Neural cell (in vitro differentiated cells): Measurements from ENCODE around the gene S100P. TPM values are rescaled to one million over a fixed set of nuclear protein-coding genes. Genes with fewer than 3 reads are reported as not detected.

Source experiments
- H2AFZ ChIP-seq: fragments of 200-600, 300-800 bp; sonication (generic), shearing (Covaris generic); 2 replicates; pipeline ENCODE4 v1.6.0; 2014; ENCODE audit warnings: low read depth, mild to moderate bottlenecking, antibody characterized with exemption, low read length, moderate library complexity
- H3F3A ChIP-seq: fragments of 200-600 bp; shearing (Covaris generic); 2 replicates; pipeline ENCODE4 v1.6.1; 2016; ENCODE audit warnings: mild to moderate bottlenecking, moderate library complexity, mixed read lengths, antibody characterized with exemption, low read length; ENCODE audit not compliant: insufficient read depth, poor library complexity, severe bottlenecking
- H3K27ac ChIP-seq: fragments of 200-600, 300-800 bp; sonication (generic), shearing (Covaris generic); 2 replicates; pipeline ENCODE4 v1.5.1; 2014; ENCODE audit warnings: mild to moderate bottlenecking, low read length, moderate library complexity
- H3K27me3 ChIP-seq: fragments of 300-800, 200-600 bp; sonication (generic), shearing (Covaris generic); 2 replicates; pipeline ENCODE4 v1.6.0; 2014; ENCODE audit warnings: mild to moderate bottlenecking, low read depth, low read length, moderate library complexity; ENCODE audit not compliant: insufficient read depth
- H3K36me3 ChIP-seq: fragments of 300-800, 200-600 bp; sonication (generic), shearing (Covaris generic); 2 replicates; pipeline ENCODE4 v1.5.1; 2014; ENCODE audit warnings: mild to moderate bottlenecking, antibody characterized with exemption, low read length, moderate library complexity; ENCODE audit not compliant: insufficient read depth
- H3K4me2 ChIP-seq: fragments of 300-800, 200-600 bp; sonication (generic), shearing (Covaris generic); 2 replicates; pipeline ENCODE4 v1.6.0; 2014; ENCODE audit warnings: mild to moderate bottlenecking, low read length
- H3K4me3 ChIP-seq: fragments of 300-800, 200-600 bp; sonication (generic), shearing (Covaris generic); 2 replicates; pipeline ENCODE4 v1.5.1; 2014; ENCODE audit warnings: mild to moderate bottlenecking, low read length, moderate library complexity
- H3K79me2 ChIP-seq: fragments of 200-600 bp; shearing (Covaris generic); replicated peaks from 2 replicates; pipeline ENCODE4 v1.6.0; 2014; ENCODE audit warnings: mild to moderate bottlenecking, low read length, moderate library complexity; ENCODE audit not compliant: insufficient read depth
- H3K9ac ChIP-seq: fragments of 300-800, 200-600 bp; sonication (generic), shearing (Covaris generic); 2 replicates; pipeline ENCODE4 v1.6.1; 2016; ENCODE audit warnings: mild to moderate bottlenecking, low read length, mixed read lengths
- H3K9me2 ChIP-seq: fragments of 200-600 bp; shearing (Covaris generic); 2 replicates; pipeline ENCODE4 v1.6.1; 2016; ENCODE audit warnings: mild to moderate bottlenecking, low read length, mixed read lengths; ENCODE audit not compliant: insufficient read depth
- H3K9me3 ChIP-seq: fragments of 200-600, 300-800 bp; sonication (generic), shearing (Covaris generic); 2 replicates; pipeline ENCODE4 v1.6.1; 2016; ENCODE audit warnings: mild to moderate bottlenecking, mixed run types, low read length, moderate library complexity, mixed read lengths
- H4K20me1 ChIP-seq: fragments of 200-600 bp; shearing (Covaris generic); 2 replicates; pipeline ENCODE4 v1.6.1; 2016; ENCODE audit warnings: mild to moderate bottlenecking, mixed run types; ENCODE audit not compliant: insufficient read depth
- EP300 ChIP-seq: fragments of 450-650 bp; conservative IDR thresholded peaks from 2 replicates; pipeline ENCODE4 v1.6.1; 2014; ENCODE audit warnings: antibody characterized with exemption, mild to moderate bottlenecking, moderate library complexity; ENCODE audit not compliant: poor library complexity, severe bottlenecking
- EZH2 ChIP-seq: fragments of 200-600, 300-800 bp; shearing (Covaris generic), sonication (generic); IDR thresholded peaks from 2 replicates; pipeline ENCODE4 v1.6.1; 2014; ENCODE audit warnings: antibody characterized with exemption, low read length, borderline replicate concordance, mild to moderate bottlenecking; ENCODE audit not compliant: insufficient read depth, poor library complexity, severe bottlenecking
- MXI1 ChIP-seq: fragments of 450-650 bp; conservative IDR thresholded peaks from 2 replicates; pipeline ENCODE4 v1.6.1; 2014; ENCODE audit warnings: antibody characterized with exemption, mild to moderate bottlenecking; ENCODE audit not compliant: poor library complexity, severe bottlenecking
- POLR2AphosphoS5 ChIP-seq: IDR thresholded peaks from 2 replicates; pipeline ENCODE4 v1.6.1; 2012
- RAD21 ChIP-seq: fragments of 450-650 bp; conservative IDR thresholded peaks from 2 replicates; pipeline ENCODE4 v1.6.1; 2014; ENCODE audit warnings: antibody characterized with exemption, mild to moderate bottlenecking, moderate library complexity
- SMC3 ChIP-seq: fragments of 450-650 bp; conservative IDR thresholded peaks from 2 replicates; pipeline ENCODE4 v1.6.1; 2014; ENCODE audit warnings: antibody characterized with exemption, mild to moderate bottlenecking, moderate library complexity; ENCODE audit not compliant: poor library complexity
- TAF1 ChIP-seq: IDR thresholded peaks from 2 replicates; pipeline ENCODE4 v1.6.1; 2012; ENCODE audit warnings: low read depth
- polyA plus RNA-seq: library from polyadenylated mRNA; depleted of rRNA; stranded (reverse); fragments of >200 nt; gene quantifications from 2 replicates; pipeline ENCODE4 v1.2.3, GENCODE V29; 2014
- TF ChIP-seq, protein P1 (sequence below): fragments of 450-650 bp; IDR thresholded peaks from 2 replicates; pipeline ENCODE4 v1.5.1; 2014; ENCODE audit warnings: antibody characterized with exemption, mild to moderate bottlenecking, moderate library complexity; ENCODE audit not compliant: poor library complexity, severe bottlenecking
- TF ChIP-seq, protein P2 (sequence below): IDR thresholded peaks from 2 replicates; pipeline ENCODE4 v1.6.1; 2012; ENCODE audit warnings: borderline replicate concordance

S100P gene
- polyA plus RNA-seq, 1 donor from 2014 or later, result not detected

DNA sequence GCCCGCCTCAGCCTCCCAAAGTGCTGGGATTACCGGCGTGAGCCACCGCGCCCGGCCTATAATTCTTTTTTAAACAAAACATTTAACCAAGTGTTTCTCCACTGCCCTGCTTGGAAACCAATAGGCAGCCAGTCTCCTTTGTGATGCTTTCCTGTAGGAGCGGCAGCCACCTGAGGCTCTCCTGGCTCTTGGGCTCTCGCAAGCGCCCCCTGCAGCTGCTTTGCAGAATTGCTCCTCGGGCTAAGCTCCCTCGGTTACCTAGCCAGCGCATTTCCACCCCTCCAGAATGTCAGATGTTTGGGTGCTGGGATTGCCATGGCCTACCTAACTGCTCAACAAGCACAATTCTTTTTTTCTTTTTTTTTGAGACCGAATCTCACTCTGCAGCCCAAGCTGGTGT is 7.7 kb downstream of the S100P start:
- no peak for TF ChIP-seq SMC3
- TF ChIP-seq POLR2AphosphoS5, result no peak
- peaks cover 15% of the 10 kb centered on the region for H3K36me3 ChIP-seq
- no peak overlapping the region for H3K4me3 ChIP-seq
- H3K27me3 ChIP-seq, result no peaks in the 10 kb centered on the region
- H3F3A ChIP-seq, result no peaks in the 10 kb centered on the region
- no peak overlapping the region for H2AFZ ChIP-seq
- no peak overlapping the region for H3K4me2 ChIP-seq
- H3K9ac ChIP-seq, result no peak overlapping the region
- no peaks in the 10 kb centered on the region for H3K9me3 ChIP-seq
- H3K9me2 ChIP-seq, result no peaks in the 10 kb centered on the region
- H3K27ac ChIP-seq, result no peak overlapping the region
- H3K79me2 ChIP-seq, result peaks cover 28% of the 10 kb centered on the region
- no peaks in the 10 kb centered on the region for H4K20me1 ChIP-seq

DNA sequence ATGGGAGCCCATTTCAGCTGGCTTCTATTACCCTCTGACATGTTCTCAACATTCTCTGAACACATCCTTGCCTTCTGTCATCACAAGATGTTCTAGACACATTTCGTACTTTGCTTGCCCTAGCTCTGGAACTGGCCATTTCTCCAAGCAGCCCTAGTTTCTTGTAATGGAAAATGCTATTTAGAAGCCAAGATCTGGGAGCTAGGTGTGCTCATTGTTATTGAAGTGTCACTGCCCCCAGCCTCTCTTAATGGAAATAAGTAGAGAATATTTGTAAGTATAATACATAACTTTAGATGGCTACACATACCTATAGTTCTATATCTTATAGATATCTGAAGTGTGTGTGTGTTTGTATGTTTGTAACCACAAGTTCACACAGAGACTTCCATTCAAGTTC is 9.1 kb downstream of the S100P start:
- no peaks in the 10 kb centered on the region for H4K20me1 ChIP-seq

DNA sequence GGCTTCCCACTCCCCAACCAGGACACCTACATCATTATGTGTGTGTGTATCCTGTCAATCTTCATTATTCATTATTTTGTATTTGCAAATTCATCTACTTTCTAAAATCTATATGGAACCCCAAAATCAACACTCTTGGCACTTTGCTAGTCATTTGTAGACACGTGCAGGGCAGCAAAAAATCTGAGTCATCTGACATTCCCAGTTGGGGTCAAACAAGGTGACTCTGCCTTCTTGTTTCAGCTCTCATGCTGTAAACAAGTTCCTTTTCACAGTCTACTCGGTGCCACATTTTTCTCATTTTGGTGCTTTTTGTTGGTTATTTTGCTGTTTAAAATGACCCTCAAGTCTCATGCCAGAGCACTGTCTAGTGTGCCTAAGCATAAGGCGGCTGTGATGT is 10.1 kb downstream of the S100P start:
- Histone ChIP-seq H3K4me2 (no peak overlapping the region), H2AFZ (no peak overlapping the region), H3K79me2 (peaks cover 52% of the 10 kb centered on the region), H3K36me3 (peaks cover 15% of the 10 kb centered on the region), H3K9me3 (no peaks in the 10 kb centered on the region), H3F3A (no peaks in the 10 kb centered on the region), H3K27ac (no peak overlapping the region), H4K20me1 (no peaks in the 10 kb centered on the region), H3K9me2 (no peaks in the 10 kb centered on the region), H3K4me3 (no peak overlapping the region), H3K9ac (no peak overlapping the region), H3K27me3 (no peaks in the 10 kb centered on the region)
- TF ChIP-seq TAF1, result no peak
- no peak for TF ChIP-seq MXI1
- TF ChIP-seq POLR2AphosphoS5, result no peak
- TF ChIP-seq RAD21, result no peak
- no peak for TF ChIP-seq EZH2
- TF ChIP-seq, protein P1, sequence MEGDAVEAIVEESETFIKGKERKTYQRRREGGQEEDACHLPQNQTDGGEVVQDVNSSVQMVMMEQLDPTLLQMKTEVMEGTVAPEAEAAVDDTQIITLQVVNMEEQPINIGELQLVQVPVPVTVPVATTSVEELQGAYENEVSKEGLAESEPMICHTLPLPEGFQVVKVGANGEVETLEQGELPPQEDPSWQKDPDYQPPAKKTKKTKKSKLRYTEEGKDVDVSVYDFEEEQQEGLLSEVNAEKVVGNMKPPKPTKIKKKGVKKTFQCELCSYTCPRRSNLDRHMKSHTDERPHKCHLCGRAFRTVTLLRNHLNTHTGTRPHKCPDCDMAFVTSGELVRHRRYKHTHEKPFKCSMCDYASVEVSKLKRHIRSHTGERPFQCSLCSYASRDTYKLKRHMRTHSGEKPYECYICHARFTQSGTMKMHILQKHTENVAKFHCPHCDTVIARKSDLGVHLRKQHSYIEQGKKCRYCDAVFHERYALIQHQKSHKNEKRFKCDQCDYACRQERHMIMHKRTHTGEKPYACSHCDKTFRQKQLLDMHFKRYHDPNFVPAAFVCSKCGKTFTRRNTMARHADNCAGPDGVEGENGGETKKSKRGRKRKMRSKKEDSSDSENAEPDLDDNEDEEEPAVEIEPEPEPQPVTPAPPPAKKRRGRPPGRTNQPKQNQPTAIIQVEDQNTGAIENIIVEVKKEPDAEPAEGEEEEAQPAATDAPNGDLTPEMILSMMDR, result no peak
- TF ChIP-seq, protein P2, sequence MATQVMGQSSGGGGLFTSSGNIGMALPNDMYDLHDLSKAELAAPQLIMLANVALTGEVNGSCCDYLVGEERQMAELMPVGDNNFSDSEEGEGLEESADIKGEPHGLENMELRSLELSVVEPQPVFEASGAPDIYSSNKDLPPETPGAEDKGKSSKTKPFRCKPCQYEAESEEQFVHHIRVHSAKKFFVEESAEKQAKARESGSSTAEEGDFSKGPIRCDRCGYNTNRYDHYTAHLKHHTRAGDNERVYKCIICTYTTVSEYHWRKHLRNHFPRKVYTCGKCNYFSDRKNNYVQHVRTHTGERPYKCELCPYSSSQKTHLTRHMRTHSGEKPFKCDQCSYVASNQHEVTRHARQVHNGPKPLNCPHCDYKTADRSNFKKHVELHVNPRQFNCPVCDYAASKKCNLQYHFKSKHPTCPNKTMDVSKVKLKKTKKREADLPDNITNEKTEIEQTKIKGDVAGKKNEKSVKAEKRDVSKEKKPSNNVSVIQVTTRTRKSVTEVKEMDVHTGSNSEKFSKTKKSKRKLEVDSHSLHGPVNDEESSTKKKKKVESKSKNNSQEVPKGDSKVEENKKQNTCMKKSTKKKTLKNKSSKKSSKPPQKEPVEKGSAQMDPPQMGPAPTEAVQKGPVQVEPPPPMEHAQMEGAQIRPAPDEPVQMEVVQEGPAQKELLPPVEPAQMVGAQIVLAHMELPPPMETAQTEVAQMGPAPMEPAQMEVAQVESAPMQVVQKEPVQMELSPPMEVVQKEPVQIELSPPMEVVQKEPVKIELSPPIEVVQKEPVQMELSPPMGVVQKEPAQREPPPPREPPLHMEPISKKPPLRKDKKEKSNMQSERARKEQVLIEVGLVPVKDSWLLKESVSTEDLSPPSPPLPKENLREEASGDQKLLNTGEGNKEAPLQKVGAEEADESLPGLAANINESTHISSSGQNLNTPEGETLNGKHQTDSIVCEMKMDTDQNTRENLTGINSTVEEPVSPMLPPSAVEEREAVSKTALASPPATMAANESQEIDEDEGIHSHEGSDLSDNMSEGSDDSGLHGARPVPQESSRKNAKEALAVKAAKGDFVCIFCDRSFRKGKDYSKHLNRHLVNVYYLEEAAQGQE, result no peak
- no peak for TF ChIP-seq EP300
- TF ChIP-seq SMC3, result no peak

More for the DNA sequence above, 9.1 kb downstream of the S100P start:
- no peak overlapping the region for H2AFZ ChIP-seq
- H3K79me2 ChIP-seq, result peaks cover 42% of the 10 kb centered on the region
- no peak for TF ChIP-seq EP300
- no peak for TF ChIP-seq TAF1
- peaks cover 15% of the 10 kb centered on the region for H3K36me3 ChIP-seq
- no peaks in the 10 kb centered on the region for H3K9me3 ChIP-seq
- no peaks in the 10 kb centered on the region for H3K27me3 ChIP-seq
- no peak overlapping the region for H3K27ac ChIP-seq
- no peak overlapping the region for H3K9ac ChIP-seq
- H3K4me2 ChIP-seq, result no peak overlapping the region
- H3K4me3 ChIP-seq, result no peak overlapping the region
- H3K9me2 ChIP-seq, result no peaks in the 10 kb centered on the region
- H3F3A ChIP-seq, result no peaks in the 10 kb centered on the region
